GM12874 (cell line): ENCODE measurements around the gene ADORA1.

ENCODE experiments used
- TF ChIP-seq, protein P1 (sequence below): IDR thresholded peaks from 2 replicates; pipeline ENCODE4 v1.5.1; 2011; ENCODE audit warnings: low read depth, mild to moderate bottlenecking, control low read depth, low read length, moderate library complexity; ENCODE audit not compliant: insufficient read depth

Gene ADORA1

DNA sequence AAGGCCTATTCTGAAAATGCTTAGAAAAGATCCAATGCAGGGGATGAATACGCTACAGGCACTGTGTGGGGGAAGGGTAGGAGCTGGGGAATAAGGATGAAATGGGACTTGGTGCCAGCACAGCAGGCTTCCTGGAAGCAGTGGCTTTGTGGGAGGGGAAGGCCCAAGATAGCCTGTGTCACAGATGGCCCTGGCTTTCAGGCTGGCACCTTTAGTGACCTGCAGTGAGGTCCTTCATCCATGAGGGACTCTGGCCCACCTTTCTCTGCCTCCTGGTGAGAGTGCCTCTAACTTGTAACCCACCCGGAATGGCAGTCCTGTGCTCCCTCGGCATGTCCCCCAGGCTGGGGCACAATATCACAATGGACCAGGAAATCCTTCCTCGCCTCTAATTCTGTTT is 58.1 kb downstream of the ADORA1 start:
- TF ChIP-seq, protein P1, sequence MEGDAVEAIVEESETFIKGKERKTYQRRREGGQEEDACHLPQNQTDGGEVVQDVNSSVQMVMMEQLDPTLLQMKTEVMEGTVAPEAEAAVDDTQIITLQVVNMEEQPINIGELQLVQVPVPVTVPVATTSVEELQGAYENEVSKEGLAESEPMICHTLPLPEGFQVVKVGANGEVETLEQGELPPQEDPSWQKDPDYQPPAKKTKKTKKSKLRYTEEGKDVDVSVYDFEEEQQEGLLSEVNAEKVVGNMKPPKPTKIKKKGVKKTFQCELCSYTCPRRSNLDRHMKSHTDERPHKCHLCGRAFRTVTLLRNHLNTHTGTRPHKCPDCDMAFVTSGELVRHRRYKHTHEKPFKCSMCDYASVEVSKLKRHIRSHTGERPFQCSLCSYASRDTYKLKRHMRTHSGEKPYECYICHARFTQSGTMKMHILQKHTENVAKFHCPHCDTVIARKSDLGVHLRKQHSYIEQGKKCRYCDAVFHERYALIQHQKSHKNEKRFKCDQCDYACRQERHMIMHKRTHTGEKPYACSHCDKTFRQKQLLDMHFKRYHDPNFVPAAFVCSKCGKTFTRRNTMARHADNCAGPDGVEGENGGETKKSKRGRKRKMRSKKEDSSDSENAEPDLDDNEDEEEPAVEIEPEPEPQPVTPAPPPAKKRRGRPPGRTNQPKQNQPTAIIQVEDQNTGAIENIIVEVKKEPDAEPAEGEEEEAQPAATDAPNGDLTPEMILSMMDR: no peak

DNA sequence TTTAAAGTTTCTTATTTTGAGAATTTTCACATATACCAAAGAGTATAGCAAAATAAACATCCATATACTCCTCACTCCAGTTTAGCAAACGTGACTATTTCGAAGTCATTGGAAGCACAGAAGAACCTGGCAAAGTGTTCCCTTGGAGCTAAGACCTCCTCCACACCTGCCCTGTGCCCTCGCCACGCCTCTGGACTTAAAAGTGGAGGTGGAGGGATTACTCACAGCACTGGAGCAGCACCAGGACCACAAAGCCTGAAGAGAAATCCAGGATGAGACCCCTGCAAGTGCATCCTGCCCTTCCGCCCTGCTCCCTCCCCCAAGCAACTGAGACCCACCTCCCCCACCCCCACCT is 58.5 kb downstream of the ADORA1 start:
- TF ChIP-seq, protein P1: no peak

DNA sequence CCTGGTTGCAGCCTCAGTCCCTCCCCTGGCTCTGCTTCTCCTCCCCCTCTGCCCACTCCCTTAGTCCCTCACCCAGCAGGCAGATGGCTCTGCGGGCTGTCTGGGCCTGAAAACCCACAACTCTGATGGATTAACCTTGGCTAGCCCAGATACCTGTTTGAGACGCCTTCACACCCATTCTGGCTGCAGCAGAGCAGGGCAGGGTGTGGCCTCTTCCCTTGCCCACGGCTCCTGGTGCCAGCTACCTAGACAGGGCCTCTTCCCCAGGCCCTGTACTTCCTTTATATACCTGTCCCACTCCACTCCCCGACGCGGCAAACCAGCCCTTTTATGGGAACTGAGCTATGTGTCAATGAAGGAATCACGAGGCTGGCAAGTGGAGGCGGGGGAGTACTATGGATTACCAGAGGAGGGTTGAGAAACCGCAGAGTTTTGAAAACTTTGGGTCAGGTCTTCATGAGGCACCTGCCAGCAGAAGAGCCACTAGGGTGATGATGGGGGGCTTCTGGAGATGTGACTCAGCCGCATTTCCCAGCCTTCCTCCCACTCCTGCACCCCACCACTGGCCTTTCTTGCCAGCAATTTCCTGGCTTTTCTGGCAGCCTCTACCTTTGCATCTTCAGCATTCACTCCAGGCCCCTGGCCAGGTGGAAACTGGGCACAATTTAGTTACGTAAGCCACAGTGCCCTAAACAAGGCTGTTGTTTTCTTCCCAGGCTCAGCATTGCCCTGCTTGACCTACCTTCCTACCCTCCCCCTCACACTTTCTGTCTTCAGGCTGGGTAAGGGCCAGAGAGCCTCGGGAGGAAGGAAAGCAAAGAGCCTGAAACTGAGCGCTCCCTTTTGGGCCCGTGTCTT is 59.1 kb downstream of the ADORA1 start, which contains the start of gene CHI3L1:
Gene CHI3L1, minus strand, starts transcription at position 259 of the 858 bp plus-strand sequence. Its CDS starts 81 bp downstream, at position 178.
- TF ChIP-seq, protein P1: no peak

DNA sequence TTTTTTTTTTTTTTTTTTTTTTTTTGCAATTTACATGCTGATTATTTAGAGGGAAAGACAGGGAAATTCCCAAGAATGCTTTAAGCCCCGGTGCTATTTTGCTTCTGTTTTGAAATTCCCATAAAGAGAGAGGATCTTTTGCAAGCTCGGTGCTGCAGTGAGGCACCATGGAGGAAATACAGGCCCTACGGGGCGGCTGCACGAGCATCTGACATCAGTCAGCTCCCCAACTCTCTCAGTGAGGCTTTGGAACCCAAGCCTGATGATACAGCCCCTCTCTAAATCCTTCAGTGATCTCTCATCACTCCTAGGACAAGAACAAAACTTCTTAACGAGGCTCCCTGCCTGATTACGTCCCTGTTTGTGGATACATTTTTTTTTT is 59.8 kb downstream of the ADORA1 start:
- TF ChIP-seq, protein P1: no peak

DNA sequence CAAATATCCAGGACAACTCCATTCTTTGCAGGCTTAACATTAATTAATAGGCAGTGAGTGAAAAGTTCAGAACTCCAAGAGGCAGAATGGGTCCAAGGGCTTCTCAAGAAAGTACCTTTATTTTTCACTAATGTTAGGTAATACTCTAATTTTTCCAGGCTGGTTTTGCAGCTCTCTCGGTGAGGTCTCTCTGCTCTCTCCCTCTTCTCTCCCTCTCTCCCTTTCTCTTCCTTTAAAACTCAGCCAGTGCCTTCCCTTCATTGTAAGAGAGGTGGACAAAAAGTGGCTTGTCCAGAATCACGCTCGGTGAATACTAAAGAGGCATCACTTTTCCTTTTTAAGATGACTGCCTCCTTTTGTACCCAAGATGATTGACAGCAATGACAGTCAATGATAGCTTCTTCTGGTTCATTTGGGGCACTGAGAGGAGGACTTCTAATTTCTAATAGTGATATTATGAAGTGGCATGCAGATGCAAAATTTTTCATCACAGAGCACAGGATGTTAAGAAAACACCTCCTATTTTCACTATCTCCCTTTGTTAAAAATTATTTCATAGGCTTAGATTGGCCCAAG is 60.3 kb downstream of the ADORA1 start:
- TF ChIP-seq, protein P1: no peak

DNA sequence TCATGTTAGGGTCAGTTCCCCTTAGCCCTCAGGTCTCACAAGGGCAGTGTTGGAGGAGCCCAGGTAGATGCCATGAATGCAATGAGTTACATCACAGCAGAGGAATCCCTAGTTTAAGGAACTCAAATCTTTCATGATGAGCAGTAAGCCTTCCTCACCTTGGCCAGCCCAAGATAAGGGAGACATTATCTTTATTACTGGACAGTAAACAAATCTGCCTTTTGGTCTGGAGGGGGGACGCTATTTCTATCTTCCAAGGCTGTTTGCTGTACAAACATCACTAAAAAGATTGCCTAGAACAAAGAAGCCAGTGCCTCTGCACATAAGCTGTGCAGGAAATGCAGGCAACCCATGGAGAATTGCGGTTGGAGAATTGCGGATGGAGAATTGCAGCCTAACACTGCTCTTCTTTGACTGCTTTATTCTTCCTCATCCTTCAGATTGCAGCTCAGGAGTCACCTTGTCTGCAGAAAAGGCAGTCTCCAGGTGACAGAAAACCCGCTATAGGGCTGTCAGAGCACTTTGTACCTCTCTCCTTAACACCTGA is 61.2 kb downstream of the ADORA1 start:
- TF ChIP-seq, protein P1: no peak

DNA sequence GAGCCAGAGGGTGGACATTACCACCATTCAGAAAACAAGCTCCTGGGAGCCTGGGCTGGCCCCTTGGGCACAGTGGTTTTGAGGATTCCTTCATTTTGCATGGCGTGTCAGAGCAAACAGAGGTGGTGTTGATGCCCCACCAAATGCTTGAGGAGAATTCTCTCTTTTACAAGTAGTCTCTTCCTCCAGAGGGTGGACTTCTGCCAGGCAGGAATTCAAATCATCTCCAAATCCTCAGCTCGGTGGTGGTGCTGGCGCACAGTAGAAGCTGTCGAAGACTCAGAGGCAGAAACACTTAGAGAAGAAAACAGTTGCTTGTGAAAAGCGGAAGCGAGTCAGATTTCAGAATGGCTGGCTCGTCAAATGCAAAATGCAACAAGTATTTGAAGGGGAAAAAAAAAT is 62.4 kb downstream of the ADORA1 start:
- TF ChIP-seq, protein P1: no peak
